ENCODE results near the gene OR1E1. TPM values are rescaled to one million over a fixed set of nuclear protein-coding genes. Genes with fewer than 3 reads are reported as not detected.
"Not testable (repeated sequence)": the region's sequence is repeated elsewhere in the genome, so short reads cannot be mapped to it uniquely, and the experiment has no call there.

The OR1E1 gene
- polyA plus RNA-seq, 1 of the 3 experiments (the other 2 are of a cell fraction), result not detected

GRCh38 chr17:3381957-3382356 lies 16.3 kb downstream of the OR1E1 start:
- POLR2A ChIA-PET, result no interaction called here
- no peak overlapping the region for H3K27ac ChIP-seq (ENCODE audit: low read depth in 2 of 2, low read length in 1 of 2)
- H3K4me2 ChIP-seq, result no peak overlapping the region
- no peaks in the 10 kb centered on the region for H3K36me3 ChIP-seq (replicated peaks in 1 of 2; ENCODE audit: control insufficient read depth in 1 of 2, insufficient read depth in 2 of 2, low read length in 1 of 2)
- H4K20me1 ChIP-seq (ENCODE audit: insufficient read depth), result no peaks in the 10 kb centered on the region
- no peak overlapping the region for H3K4me3 ChIP-seq (ENCODE audit: low read depth in 2 of 2, low read length in 1 of 2)
- no peaks in the 10 kb centered on the region for H3K9me2 ChIP-seq
- CTCF ChIA-PET, result no interaction called here
- H3K9me3 ChIP-seq, result no peaks in the 10 kb centered on the region
- no peaks in the 10 kb centered on the region for H3K4me1 ChIP-seq (ENCODE audit: control insufficient read depth in 1 of 2, insufficient read depth in 2 of 2, low read depth in 1 of 2, low read length in 1 of 2)
- H3F3A ChIP-seq (replicated peaks; ENCODE audit: insufficient read depth), result no peaks in the 10 kb centered on the region
- no peaks in the 10 kb centered on the region for H3K79me2 ChIP-seq (ENCODE audit: insufficient read depth)
- H3K9ac ChIP-seq, result no peak overlapping the region
- TF ChIP-seq POLR2AphosphoS5 (IDR thresholded peaks at IDR 0.05; ENCODE audit: low read depth, low read length) (no peak), REST (IDR thresholded peaks at IDR 0.05; ENCODE audit: low read depth, low read length) (no peak)
- H3K27me3 ChIP-seq (ENCODE audit: insufficient read depth), result peaks cover 14% of the 10 kb centered on the region; the same call in 1 of the 2 replicates
- DNase-seq, result no peak
- 10% methylated on average over 5 of the region's 5 CpGs for WGBS (ENCODE audit: low lambda C conversion rate)
- no peak overlapping the region for H2AFZ ChIP-seq (ENCODE audit: low read depth)

- TF ChIP-seq RAD21 (IDR thresholded peaks at IDR 0.05; ENCODE audit: low read length) (no peak), NFIC (IDR thresholded peaks at IDR 0.05; ENCODE audit: borderline replicate concordance) (no peak), ZBTB33 (IDR thresholded peaks at IDR 0.05; ENCODE audit: borderline replicate concordance, low read depth) (no peak)
- Histone ChIP-seq H3K27ac (ENCODE audit: low read depth in 2 of 2, low read length in 1 of 2) (no peak overlapping the region), H3F3A (replicated peaks; ENCODE audit: insufficient read depth) (no peaks in the 10 kb centered on the region), H3K9ac (no peak overlapping the region), H3K27me3 (ENCODE audit: insufficient read depth) (no peaks in the 10 kb centered on the region; the same call in 1 of the 2 replicates), H3K4me3 (ENCODE audit: low read depth in 2 of 2, low read length in 1 of 2) (no peak overlapping the region), H3K9me2 (no peaks in the 10 kb centered on the region), H3K36me3 (replicated peaks in 1 of 2; ENCODE audit: control insufficient read depth in 1 of 2, insufficient read depth in 2 of 2, low read length in 1 of 2) (peaks cover 0 to 3% of the 10 kb centered on the region in 2 experiments), H3K4me1 (ENCODE audit: control insufficient read depth in 1 of 2, insufficient read depth in 2 of 2, low read depth in 1 of 2, low read length in 1 of 2) (no peaks in the 10 kb centered on the region), H2AFZ (ENCODE audit: low read depth) (no peak overlapping the region), H3K79me2 (ENCODE audit: insufficient read depth) (no peaks in the 10 kb centered on the region), H4K20me1 (ENCODE audit: insufficient read depth) (no peaks in the 10 kb centered on the region), H3K4me2 (no peak overlapping the region), H3K9me3 (no peaks in the 10 kb centered on the region)
- POLR2A ChIA-PET, result no interaction called here
- WGBS (ENCODE audit: low lambda C conversion rate), result 0% methylated on average over 3 of the region's 8 CpGs
- DNase-seq, result no peak
- CTCF ChIA-PET, result no interaction called here
Observed at GRCh38 chr17:3378321-3378720, 19.9 kb downstream of the OR1E1 start.

- H3K9me2 ChIP-seq; H3K9ac ChIP-seq; H3K9me3 ChIP-seq; H3K4me2 ChIP-seq; H2AFZ ChIP-seq (ENCODE audit: low read depth); H3K4me3 ChIP-seq (ENCODE audit: low read depth in 2 of 2, low read length in 1 of 2); H3K4me1 ChIP-seq (ENCODE audit: control insufficient read depth in 1 of 2, insufficient read depth in 2 of 2, low read depth in 1 of 2, low read length in 1 of 2); DNase-seq; H3F3A ChIP-seq (replicated peaks; ENCODE audit: insufficient read depth); H3K27me3 ChIP-seq (ENCODE audit: insufficient read depth); H4K20me1 ChIP-seq (ENCODE audit: insufficient read depth); POLR2A ChIA-PET; H3K27ac ChIP-seq (ENCODE audit: low read depth in 2 of 2, low read length in 1 of 2); CTCF ChIA-PET; H3K36me3 ChIP-seq (replicated peaks in 1 of 2; ENCODE audit: control insufficient read depth in 1 of 2, insufficient read depth in 2 of 2, low read length in 1 of 2); H3K79me2 ChIP-seq (ENCODE audit: insufficient read depth): not testable (repeated sequence)
- 52% methylated on average over 6 of the region's 31 CpGs for WGBS (ENCODE audit: low lambda C conversion rate)
Observed at GRCh38 chr17:3371167-3371566, 27.0 kb downstream of the OR1E1 start.

Small RNA genes lying within 50 kb of the gene (small RNA-seq; reads per million reads assigned to genes)
- 0 reads per million in 7 experiments for gene OR1AC1P

Other genes starting within 250 kb of the OR1E1 start
- not detected in 2 replicates for gene OR1A2, start 200.9 kb downstream of the OR1E1 start, polyA plus RNA-seq (2012; rRNA removed)
- not detected in 2 replicates for gene OR1A1, start 190.7 kb downstream of the OR1E1 start, polyA plus RNA-seq (2012; rRNA removed)
- not detected in 2 replicates for gene OR3A1, start 100.0 kb downstream of the OR1E1 start, polyA plus RNA-seq (2012; rRNA removed)
- gene OR3A2, start 12.1 kb downstream of the OR1E1 start, polyA plus RNA-seq (2012; rRNA removed), result not detected in 2 replicates
- not detected in 2 replicates for gene OR3A3, start 13.0 kb upstream of the OR1E1 start, polyA plus RNA-seq (2012; rRNA removed)
- gene OR1E2, start 35.4 kb upstream of the OR1E1 start, polyA plus RNA-seq (2012; rRNA removed), result not detected in 2 replicates
- gene SPATA22, start 73.4 kb upstream of the OR1E1 start, polyA plus RNA-seq (2012; rRNA removed), result not detected in 2 replicates
- gene ASPA, start 77.6 kb upstream of the OR1E1 start, polyA plus RNA-seq (2012; rRNA removed), result not detected in 2 replicates
- gene TRPV3, start 159.4 kb upstream of the OR1E1 start, polyA plus RNA-seq (2012; rRNA removed), result 0.28 TPM in 2 replicates
- 2.5 and 3.0 TPM in 2 replicates for gene TRPV1, start 211.0 kb upstream of the OR1E1 start, polyA plus RNA-seq (2012; rRNA removed)
- 9.0 and 9.7 TPM in 2 replicates for gene SHPK, start 237.8 kb upstream of the OR1E1 start, polyA plus RNA-seq (2012; rRNA removed)
- 6.7 and 8.2 TPM in 2 replicates for gene CTNS, start 238.3 kb upstream of the OR1E1 start, polyA plus RNA-seq (2012; rRNA removed)